HG03060 (cell line): Measurements from ENCODE around the gene KANK3.
"Not testable (repeated sequence)": the region's sequence is repeated elsewhere in the genome, so short reads cannot be mapped to it uniquely, and the experiment has no call there.

Experiments used
- ATAC-seq: cut with Tn5 transposase; IDR thresholded peaks from one replicate; pipeline ENCODE4 v1.9.1; 2021; ENCODE audit warnings: low read depth, moderate number of reproducible peaks; ENCODE audit not compliant: unreplicated experiment

The KANK3 gene

DNA sequence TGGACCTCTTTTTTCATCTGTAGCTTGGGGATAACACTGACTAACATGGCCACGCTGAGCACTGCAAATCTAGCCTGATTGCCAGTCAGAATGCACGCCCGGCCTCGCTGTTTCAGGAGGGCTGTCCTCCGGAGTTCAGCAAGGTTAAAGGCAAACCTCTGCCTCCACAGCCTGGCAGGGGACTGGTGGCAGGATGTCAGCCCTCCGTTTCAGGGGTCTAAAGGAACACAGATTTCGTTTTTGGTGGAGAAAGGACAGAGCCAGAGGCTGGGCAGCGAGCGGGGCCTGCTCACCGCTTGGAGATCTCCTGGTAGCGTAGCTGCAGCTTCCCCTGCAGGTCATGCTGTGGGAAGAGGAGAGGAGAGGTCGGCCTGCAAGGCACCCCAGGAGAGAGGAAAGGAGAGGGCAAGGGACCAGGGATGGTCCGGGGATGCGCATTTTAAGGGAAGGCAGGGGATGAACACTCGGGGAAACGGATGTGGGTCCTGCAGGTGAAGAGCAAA, 22.4 kb downstream of the KANK3 start:
- ATAC-seq, result no peak

- no peak for ATAC-seq
Measured at GRCh38 chr19:8319807-8320520, 23.1 kb downstream of the KANK3 start.

DNA sequence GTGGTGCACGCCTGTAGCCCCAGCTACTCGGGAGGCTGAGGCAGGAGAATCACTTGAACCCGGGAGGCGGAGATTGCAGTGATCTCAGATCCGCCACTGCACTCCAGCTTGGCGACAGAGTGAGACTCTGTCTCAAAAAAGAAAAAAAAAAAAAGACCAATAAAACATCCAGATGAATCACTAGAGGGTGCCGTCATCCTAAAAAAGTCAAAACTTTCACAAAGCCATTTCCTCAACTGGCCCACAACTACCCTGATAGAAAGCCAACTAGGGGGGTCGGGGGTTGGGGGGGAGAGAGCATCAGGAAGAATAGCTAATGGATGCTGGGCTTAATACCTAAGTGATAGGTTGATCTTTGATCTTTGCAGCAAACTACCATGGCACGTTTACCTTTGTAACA, 24.2 kb downstream of the KANK3 start:
- not testable (repeated sequence) for ATAC-seq

DNA sequence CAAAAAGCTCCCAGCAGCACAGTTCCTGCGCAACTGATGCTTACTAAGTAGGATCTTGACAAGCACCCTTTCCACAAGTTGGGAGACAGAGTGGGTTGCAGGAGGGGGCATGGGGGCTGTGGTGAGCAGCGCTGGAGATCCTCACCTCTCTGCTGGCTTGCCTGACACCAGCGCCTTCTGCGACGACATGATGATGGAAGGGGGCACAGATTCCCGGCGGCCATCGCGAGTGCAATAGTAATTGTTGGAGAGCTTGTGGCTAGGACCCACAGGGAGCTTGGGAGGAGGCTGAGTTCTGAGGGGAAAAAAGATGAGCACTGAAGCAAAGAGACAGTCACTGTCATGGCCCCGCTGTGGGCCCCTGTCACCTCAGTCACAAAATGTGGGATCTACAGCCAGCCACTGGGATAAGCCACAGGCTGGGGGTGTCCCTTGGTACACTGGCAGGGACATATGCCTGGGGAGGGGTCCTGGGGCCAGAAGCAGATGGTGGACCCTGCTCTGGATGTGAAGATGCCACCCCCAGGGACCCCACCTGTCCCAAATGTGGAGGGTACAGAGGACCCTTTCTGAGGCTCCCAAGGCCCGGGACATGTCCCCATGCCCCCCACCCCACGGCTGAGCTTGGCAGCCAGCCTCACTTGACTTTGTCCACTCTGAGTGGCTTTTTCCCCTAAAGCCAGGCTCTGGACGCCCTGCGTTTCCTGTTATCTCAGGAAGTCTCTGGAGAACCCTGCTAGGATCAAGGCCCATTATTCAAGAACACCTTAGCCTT, 26.5 kb downstream of the KANK3 start:
- ATAC-seq, result no peak

DNA sequence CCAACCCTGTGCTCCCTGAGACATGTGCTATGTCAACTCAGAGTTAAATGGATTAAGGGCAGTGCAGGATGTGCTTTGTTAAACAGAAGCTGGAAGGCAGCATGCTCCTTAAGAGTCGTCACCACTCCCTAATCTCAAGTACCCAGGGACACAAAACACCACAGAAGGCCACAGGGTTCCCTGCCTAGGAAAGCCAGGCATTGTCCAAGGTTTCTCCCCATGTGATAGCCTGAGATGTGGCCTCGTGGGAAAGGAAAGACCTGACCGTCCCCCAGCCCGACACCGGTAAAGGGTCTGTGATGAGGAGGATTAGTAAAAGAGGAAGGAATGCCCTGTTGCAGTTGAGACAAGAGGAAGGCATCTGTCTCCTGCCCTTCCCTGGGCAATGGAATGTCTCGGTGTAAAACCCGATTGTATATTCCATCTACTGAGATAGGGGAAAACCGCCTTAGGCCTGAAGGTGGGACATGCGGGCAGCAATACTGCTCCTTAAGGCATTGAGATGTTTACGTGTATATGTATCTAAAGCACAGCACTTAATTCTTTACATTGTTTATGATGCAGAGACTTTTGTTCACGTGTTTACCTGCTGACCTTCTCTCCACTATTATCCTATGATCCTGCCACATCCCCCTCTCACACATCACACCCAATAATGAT, 28.0 kb downstream of the KANK3 start:
- not testable (repeated sequence) for ATAC-seq

GRCh38 chr19:8311461-8312260, 31.4 kb downstream of the KANK3 start:
- no peak for ATAC-seq

- no peak for ATAC-seq
Measured at GRCh38 chr19:8310342-8311055, 32.6 kb downstream of the KANK3 start.

DNA sequence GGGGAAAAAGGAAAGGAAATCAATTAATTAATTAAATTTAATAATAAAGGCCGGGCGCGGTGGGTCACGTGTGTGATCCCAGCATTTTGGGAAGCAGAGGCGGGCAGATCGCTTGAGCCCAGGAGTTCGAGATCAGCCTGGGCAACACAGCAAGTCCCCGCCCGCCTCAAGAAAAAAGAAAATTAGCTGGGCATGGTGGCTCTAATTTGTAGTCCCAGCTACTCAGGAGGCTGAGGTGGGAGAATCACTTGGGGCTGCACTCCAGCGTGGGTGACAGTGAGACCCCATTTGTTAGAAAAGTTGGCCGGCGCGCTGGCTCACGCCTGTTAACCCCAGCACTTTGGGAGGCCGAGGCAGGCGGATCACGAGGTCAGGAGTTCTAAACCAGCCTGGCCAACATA, 34.2 kb downstream of the KANK3 start:
- no peak for ATAC-seq

DNA sequence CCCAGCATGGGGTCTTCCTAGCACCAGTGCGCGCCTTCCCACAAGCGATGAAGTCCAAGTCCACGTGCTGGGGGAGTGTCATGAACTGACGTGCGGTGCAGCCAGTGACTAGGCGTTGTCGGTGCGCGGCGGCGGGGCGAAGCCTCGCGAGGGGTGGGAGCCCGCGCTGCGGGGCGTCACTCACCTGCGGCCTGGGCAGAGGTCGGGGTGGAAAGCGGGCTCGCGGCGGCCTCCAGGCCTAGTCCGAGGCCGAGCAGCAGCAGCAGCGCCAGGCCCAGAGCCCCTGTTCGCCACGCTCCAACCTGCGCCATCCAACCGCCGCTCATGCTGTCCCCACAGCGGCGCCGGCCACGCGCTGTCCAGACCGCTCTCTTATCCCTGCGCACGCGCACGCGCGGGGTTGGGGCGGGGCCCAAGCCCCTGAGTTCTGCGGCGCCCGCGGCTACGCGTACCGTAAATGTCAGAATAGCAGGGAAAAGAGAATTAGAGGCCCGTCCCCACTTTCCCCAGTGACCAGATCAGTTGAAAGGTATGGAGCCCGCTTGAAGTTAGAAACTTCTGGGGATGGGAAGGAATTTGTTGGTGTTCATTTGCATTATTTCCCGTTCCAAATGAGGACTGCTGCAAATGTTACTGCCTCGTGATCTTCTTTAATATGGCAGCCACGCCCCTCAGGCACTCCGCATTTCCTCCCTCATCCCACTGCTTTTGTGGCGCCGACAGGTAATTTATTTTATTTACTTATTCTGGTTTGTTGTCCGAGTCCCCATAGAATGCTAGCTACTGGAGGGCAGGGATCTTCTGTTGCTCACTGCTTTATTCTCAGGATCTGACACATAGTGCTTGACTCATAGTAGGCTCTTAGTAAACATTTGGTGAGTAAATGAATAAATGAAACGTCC, 34.8 kb downstream of the KANK3 start, which contains the start of gene CD320:
Gene CD320 (minus strand): TSS at position 394 of the 902 bp plus-strand sequence. CDS start 68 bp downstream, at position 326.
- ATAC-seq, result no peak

DNA sequence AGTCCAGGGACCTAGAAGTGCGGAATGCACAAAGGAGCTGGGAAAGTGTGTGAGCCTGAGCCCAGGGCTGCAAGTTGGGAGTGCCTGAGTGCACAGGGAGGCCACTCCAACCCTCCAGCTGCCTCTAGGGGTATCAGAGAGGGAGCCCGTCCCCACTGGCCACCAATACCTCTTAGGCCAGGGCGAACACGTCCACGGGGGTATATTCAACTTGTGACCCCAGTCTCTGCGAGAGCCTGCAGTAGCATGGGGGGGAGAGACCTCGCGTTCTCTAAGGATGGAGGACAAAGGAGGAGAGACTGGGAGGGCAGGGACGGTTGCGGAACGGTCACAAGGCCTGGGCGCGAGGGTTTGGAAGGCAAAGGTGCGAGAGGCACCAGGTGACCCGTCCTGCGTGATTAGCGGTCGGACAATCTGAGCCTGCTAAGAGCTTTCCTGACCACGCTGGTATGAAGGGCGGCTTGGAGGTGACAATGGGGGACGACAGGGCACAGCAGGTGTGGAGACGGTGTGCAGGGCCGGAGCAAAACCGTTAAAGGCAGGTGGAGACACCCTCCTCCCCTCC, 35.6 kb downstream of the KANK3 start:
- no peak for ATAC-seq

GRCh38 chr19:8306235-8307054, 36.6 kb downstream of the KANK3 start:
- no peak for ATAC-seq

DNA sequence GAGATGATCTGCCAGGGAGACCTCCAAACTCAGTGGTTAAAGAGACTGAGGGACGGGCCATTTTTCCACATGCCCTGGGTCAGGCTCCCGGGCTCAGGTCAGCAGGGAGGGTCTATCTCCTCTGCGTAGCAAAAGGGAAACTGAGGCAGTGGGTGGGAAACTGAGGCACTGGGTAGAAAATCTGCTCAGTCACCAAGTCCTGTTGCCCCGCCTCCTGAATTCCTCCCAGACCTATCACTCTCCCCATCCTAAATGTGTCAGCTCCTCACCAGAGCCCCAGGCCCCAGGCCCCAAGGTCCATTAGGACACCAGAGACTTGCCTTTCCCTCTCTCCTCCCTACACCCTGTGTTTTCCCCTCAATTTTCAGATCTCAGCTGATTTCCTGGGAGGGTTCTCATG, 37.3 kb downstream of the KANK3 start:
- no peak for ATAC-seq

GRCh38 chr19:8304841-8305621, 38.0 kb downstream of the KANK3 start:
- no peak for ATAC-seq

DNA sequence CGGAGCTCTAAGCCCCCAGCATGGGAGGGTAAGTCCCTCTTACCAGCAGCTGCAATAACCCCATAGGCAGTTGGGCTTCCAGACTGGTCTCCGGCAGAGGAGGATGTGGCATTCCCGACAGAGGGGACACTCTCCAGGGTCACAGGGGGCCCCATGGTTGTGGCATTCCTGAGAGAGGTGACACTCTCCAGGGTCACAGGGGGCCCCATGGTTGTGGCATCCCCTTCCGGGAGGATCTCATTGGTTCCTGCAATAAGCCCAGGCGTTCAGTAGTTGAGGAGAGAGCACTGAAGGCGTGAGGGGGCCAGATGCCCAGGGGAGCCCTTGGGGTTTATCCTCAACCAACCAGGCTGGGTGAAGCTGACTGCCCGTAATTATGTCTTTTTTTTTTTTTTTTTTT, 40.3 kb downstream of the KANK3 start:
- no peak for ATAC-seq

DNA sequence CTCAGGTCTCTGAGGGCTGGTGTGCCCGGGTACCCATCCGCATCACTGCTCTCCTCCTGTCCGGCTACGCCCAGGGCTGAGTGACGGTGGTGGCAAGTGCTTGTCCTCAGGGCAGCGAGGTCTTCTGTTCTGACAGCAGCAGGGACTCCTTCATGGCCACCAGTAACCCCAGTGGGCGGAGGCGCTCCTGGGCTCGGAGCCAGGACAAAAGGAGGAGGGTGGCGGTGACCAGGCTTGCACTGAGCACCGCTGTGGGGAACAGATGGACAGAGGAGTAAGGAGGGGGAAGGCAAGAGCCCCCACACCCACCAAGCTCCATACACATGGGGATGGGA, 40.7 kb downstream of the KANK3 start:
- ATAC-seq, result no peak

GRCh38 chr19:8291337-8291736, 51.7 kb downstream of the KANK3 start:
- ATAC-seq, result not testable (repeated sequence)

GRCh38 chr19:8276508-8276907, 66.6 kb downstream of the KANK3 start:
- not testable (repeated sequence) for ATAC-seq
